Liver (tissue), 3 donors: Measurements from ENCODE around the gene UCK2.

ENCODE experiments used
- EGR1 ChIP-seq, 2 donors: IDR thresholded peaks; 2 replicates each; pipeline ENCODE4 v1.6.1; 2016 to 2018; ENCODE audit warnings: antibody characterized with exemption in 2 of 2, low read depth in 2 of 2
- RAD21 ChIP-seq, 2 donors: IDR thresholded peaks; 2 replicates each; pipeline ENCODE4 v1.6.1; 2016; ENCODE audit warnings: antibody characterized with exemption in 2 of 2, mild to moderate bottlenecking in 2 of 2
- YY1 ChIP-seq: IDR thresholded peaks from 2 replicates; pipeline ENCODE4 v1.6.1; 2016; ENCODE audit warnings: antibody characterized with exemption, mild to moderate bottlenecking
- TF ChIP-seq, protein P1 (sequence below): fragments of 150-350 bp; IDR thresholded peaks from 2 replicates; pipeline ENCODE4 v1.5.1; 2017; ENCODE audit warnings: improper control_type of control experiment, low read depth, low read length; ENCODE audit not compliant: missing input control
- TF ChIP-seq, protein P2 (sequence below): IDR thresholded peaks from 2 replicates; pipeline ENCODE4 v1.6.1; 2016; ENCODE audit warnings: antibody characterized with exemption, mild to moderate bottlenecking
- donor health status: healthy.
- donor health status: healthy.

DNA sequence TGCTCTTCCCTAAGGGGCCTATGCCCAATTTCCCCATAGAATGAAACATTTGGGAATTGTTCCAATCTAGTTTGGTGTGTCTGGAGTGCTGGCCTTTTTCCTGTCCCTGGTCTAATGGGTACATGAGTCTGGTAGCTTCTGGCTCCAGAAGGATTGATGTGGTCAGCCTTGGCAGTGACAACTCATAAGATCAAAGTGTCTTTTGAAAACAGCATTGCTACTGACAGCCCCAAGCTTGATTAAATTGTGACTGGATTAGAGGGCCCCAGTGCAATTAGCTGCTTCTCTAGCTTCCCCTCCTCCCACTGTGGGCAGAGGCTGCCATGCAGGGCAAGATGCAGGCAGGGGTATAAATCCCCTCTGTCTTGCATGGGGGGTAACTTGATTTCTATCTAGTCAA is 130.9 kb downstream of the UCK2 start:
- TF ChIP-seq, protein P1, sequence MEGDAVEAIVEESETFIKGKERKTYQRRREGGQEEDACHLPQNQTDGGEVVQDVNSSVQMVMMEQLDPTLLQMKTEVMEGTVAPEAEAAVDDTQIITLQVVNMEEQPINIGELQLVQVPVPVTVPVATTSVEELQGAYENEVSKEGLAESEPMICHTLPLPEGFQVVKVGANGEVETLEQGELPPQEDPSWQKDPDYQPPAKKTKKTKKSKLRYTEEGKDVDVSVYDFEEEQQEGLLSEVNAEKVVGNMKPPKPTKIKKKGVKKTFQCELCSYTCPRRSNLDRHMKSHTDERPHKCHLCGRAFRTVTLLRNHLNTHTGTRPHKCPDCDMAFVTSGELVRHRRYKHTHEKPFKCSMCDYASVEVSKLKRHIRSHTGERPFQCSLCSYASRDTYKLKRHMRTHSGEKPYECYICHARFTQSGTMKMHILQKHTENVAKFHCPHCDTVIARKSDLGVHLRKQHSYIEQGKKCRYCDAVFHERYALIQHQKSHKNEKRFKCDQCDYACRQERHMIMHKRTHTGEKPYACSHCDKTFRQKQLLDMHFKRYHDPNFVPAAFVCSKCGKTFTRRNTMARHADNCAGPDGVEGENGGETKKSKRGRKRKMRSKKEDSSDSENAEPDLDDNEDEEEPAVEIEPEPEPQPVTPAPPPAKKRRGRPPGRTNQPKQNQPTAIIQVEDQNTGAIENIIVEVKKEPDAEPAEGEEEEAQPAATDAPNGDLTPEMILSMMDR: no peak
- TF ChIP-seq YY1 (no peak), EGR1 (IDR thresholded peaks at IDR 0.05; ENCODE audit: low read depth in 2 of 2) (no peak), RAD21 (IDR thresholded peaks at IDR 0.05) (no peak)
- TF ChIP-seq, protein P2, sequence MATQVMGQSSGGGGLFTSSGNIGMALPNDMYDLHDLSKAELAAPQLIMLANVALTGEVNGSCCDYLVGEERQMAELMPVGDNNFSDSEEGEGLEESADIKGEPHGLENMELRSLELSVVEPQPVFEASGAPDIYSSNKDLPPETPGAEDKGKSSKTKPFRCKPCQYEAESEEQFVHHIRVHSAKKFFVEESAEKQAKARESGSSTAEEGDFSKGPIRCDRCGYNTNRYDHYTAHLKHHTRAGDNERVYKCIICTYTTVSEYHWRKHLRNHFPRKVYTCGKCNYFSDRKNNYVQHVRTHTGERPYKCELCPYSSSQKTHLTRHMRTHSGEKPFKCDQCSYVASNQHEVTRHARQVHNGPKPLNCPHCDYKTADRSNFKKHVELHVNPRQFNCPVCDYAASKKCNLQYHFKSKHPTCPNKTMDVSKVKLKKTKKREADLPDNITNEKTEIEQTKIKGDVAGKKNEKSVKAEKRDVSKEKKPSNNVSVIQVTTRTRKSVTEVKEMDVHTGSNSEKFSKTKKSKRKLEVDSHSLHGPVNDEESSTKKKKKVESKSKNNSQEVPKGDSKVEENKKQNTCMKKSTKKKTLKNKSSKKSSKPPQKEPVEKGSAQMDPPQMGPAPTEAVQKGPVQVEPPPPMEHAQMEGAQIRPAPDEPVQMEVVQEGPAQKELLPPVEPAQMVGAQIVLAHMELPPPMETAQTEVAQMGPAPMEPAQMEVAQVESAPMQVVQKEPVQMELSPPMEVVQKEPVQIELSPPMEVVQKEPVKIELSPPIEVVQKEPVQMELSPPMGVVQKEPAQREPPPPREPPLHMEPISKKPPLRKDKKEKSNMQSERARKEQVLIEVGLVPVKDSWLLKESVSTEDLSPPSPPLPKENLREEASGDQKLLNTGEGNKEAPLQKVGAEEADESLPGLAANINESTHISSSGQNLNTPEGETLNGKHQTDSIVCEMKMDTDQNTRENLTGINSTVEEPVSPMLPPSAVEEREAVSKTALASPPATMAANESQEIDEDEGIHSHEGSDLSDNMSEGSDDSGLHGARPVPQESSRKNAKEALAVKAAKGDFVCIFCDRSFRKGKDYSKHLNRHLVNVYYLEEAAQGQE: no peak
